GM18907 (cell line): Measurements from ENCODE around the gene EXOC7.

Experiments used
- ATAC-seq: cut with Tn5 transposase; IDR thresholded peaks from one replicate; pipeline ENCODE4 v1.9.1; 2021; ENCODE audit warnings: mild to moderate bottlenecking, moderate library complexity; ENCODE audit not compliant: unreplicated experiment

EXOC7 gene

DNA sequence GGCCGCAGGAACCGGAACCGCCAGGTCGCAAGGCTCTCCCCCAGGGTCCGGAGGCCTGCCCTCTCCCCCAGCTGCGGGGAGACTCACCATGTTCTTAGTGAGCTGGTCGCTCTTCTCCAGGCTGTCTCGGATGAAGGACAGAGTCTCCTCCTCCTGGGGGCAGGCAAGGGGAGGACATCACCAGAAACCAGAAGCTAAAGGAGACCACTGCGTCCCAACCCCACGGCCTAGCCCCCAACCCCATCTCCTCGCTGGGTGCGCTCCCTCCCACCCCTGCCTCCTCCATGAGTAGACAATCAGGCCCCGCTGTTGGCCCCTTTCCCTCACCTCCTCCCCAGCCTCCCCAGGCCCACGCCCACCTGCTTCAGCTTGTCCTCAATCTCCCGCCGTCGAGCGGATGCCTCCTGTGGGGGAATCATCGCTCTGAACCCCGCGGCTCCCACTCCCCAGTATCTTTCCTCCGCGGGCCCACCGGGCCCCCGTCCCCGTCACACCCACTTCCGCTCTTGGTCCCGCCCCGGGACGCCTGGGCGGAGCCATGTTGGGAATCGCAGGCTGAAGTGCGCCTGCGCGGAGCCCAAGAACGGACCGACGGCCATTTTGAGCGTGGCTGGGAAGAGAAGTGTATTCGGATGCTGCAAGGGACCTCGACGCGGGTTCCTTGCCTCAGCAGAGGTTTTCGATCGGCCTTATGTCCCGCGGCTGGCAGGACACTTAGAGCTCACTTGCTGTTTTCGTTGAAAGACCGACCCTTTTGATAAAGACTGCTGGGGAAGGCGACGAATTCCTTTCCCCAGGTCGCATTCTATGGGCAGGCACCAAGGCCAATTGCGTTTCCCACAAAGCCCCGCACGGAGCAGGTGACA lies at the start of gene EXOC7:
Gene EXOC7 (minus strand): TSS at position 514 of the 866 bp plus-strand sequence. CDS start 95 bp downstream, at position 419.
- ATAC-seq = peak; percentile 78

- no peak for ATAC-seq
Observed at GRCh38 chr17:76153202-76153601, 49.6 kb upstream of the EXOC7 start.

DNA sequence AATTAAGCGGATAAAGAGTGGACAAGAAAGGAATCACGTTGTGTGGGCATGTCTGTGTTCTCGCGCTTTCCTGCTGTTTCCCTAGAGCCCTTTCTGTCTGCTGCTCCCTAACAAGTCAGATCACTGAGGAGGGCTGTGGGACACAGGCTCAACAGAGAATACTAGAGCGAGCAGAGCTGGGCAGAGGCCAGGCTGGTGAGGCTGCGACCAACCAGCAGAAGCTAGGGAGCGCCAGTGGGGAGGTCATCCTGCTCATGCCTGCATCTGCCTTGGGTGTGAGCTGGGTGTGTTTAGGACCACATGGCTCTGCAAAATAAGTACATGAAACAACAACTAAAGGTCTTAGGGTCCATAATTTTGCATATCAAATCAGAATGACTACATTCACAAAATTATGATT lies 49.0 kb upstream of the EXOC7 start:
- no peak for ATAC-seq

GRCh38 chr17:76151896-76152454 lies 48.4 kb upstream of the EXOC7 start:
- ATAC-seq = no peak

DNA sequence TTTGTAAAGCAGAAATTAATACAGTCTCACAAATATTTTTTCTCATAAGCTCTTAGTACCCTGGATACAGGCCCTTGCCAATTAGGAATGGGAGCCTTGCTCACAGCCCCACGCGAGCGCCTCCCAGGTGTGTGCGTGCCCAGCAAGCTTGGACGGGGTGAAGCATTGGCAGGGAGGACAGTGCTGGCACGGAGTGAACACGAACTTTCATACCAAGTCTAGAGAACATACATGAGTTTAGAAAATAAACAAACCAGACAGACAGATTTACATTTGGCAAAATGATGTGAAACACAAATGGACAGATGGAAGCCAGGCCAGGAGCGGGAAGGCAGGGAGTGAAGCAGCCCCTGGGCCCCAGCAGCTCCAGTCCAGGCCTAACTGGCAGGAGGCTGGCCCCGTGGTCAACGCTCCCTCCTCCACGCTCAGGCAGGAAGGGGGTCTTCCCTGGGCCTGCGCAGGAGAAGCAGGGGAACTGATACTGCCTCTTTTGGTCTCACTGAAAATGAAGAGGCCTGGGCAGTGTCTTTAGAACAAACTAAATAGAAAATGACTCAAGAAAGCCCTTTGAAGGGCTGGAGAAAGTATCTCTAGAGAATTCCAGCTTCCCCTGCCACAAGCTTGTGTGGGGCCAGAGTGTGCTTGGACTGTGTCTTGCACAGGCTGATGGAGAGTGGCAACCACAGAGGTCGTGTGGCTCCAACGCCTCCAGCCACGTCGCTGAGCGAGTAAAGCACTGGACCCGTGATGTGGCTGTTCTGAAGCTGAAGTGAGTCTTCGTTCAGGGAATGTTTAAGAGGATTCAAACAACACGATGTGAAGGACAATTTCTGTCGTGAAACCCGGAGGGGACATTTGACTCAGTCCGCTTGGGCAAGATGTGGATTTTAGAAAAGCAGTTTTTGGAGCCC lies 47.4 kb upstream of the EXOC7 start:
- ATAC-seq = no peak

DNA sequence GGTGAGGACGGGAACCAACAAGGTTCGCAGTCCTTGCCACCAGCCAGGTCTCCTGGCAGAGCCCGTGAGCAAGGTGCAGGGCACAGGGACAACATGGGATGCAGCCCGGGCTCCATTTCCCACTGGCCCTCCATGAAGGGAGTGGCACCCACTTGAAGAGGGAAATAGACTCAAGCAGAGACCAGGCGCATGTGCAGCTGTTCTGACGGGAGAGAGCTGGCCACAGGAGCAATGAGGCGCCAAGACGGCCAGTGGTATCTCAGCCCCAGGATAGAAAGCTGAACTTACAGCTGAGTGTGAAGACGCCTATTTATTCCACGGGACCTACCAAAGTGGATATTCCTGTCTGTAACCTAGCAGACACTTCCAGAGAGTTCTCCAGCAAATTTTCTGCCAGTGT lies 45.6 kb upstream of the EXOC7 start:
- no peak for ATAC-seq

DNA sequence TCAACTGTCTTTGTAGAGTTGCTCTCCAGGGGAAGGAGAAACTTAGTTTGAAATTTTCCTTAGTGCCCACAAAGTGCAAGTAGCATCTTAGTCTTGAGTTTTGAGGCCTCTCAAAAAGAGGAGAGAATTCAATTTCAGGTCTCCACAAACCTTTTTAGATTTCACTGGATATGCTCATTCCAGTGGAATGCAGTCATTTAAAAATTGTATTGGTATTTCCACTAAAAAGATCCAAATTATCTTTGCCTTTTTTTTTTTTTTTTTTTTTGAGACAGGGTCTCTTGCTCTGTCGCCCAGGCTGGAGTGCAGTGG lies 44.4 kb upstream of the EXOC7 start:
- no peak for ATAC-seq

DNA sequence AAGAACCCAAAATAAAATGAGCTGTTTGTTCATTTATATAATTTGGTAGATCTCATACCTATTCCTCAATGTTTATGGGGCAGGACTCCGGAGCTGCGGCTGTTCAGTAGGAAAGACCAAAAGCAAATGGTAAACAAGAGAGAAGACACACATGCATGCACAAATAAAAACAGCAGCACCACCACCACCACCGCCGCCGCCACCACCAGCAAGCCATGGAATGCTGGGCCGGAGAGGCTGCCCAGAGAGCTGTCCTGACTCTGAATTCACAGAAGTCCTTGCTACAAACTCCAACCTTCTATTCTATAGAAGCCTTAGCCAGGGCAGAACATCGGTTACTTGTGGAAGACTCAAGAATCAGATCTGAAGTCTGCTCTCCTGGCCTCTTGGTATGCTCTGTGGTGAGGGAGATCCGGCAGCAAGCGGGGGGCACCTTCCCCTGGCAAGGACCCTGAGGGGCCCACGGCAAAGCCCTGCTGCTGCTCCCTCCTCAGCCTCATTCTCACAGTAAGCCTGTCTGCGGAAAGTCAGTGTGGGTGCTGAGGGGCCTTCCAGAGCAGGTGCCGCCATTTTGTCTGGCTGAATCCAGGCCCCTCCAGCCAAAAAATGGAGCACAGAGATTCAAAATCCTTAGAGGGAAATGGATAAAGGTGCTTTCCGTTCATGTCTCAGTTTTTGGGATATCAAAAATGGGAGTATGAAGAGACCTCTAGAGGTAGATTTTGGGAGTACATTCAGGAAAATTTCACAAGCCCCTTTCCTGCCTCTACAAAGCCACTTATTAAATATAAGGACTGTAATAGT lies 43.8 kb upstream of the EXOC7 start:
- ATAC-seq = no peak

GRCh38 chr17:76146053-76146851 lies 42.7 kb upstream of the EXOC7 start:
- ATAC-seq = no peak

DNA sequence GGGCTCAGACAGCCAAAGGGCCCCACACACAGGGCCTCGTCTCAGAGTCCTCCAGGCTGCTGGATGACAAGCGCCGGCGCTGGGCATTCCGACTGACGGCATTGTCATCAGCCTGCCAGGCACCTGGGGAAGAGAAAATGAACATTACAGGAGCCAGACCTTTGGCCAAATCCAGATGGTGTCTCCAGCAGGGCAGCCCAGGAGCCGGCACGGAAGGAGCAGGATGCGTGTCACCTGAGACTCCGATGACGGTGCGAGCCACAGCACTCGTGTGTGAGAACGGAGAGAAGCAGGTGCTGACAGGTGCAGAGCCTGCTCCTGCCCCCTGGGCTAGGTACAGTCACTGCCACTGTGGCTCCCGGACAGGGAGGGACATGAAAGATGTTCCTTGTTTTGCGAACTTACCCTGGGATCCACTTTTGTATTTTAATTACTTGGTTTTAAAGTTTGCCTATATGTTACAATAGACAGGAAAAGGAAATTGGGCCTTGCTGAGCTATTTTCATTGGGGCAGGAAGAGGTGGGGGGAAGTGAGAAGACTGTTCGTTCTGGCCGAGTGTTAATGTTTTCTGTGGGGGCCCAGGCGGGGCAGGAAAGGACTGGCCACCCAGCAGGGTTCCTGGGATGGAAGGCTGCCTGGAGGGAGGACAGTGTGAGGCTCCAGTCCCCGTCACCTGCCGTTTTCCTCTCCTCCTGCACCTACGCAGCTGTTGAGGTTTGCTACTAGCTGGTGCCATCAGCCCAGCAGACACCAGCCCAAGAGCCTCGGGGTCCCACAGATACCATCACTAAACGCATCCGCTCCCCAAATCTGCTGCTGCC lies 41.9 kb upstream of the EXOC7 start:
- ATAC-seq = no peak

GRCh38 chr17:76142585-76143041 lies 39.0 kb upstream of the EXOC7 start:
- ATAC-seq = no peak

DNA sequence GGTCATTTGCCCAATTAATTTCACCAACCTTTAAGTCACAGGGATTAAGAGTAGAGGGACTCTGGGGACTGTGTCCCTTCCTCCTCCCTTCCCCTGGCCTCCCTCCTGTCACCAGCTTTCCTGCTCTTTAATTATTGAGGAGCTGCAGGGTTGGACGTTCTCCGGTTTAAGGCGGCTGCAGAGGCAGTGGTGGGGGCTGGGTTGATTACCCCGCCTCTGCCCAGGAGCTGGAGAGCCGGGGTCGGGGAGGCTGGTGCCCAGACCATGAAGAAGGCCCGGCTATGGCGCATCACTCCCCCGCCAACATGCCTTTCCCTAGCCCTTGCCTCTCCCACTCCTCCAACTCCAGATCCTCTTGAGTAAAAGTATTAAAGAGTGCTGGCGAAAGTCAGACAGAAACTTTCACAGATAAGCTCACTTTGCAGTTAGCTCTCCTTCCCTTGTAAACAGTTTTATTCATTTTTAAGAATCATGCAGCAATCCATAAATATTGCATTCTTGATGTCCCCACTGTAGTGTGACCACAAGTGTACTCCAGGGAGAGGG lies 38.5 kb upstream of the EXOC7 start:
- no peak for ATAC-seq

- peak; percentile 70 for ATAC-seq
Observed at GRCh38 chr17:76141212-76142038, 37.8 kb upstream of the EXOC7 start, which contains the start of gene FOXJ1. TSS of gene FOXJ1 (minus strand) at chr17:76141245. CDS start at chr17:76140395, 850 bp downstream.

- no peak for ATAC-seq
Observed at GRCh38 chr17:76140661-76141211, 37.1 kb upstream of the EXOC7 start.

DNA sequence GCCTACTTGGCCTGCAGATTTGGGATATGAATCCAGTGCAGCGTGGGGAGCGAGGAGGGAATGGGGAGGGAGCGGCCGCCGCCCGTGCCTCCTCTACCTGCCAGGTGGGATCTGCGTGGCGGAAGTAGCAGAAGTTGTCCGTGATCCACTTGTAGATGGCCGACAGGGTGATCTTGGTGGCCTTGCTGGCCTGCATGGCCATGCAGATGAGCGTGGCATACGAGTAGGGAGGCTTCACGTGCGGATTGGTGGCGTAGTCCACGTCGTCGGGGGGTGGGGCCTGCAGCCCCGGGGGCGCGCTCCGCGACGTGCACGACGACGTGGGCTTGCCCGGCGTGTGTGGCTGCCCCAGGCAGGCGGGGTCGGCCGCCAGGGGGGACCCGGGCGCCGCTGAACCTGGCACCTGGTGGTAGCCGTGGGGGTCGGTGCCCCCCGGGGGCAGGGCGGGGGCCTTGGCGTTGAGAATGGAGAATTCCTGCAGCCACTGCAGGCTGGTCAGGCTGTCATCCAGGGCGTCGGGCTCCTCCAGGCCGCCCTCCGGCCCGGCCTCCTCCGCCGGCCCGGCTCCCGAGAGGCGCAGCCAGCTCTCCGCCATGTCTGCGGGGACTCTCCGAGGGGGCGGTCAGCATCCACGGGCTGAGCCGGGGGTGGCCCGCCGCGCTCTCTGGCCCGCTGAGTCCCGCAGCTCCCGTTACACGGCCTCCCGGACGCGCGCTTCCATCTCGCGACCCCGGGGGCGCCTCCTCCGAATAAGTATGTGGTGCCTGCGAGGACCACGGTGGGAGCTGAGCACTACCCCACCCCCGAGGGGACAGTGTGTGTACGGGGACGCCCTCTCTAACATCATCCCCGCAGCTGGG lies 36.4 kb upstream of the EXOC7 start:
- ATAC-seq = no peak

- no peak for ATAC-seq
Observed at GRCh38 chr17:76138896-76139752, 35.5 kb upstream of the EXOC7 start.
